Keratinocyte (primary cell): ENCODE results near the gene RNF13.

Source experiments
- CTCF ChIP-seq, 3 experiments: IDR thresholded peaks in 1 of 3; conservative IDR thresholded peaks in 1 of 3; optimal IDR thresholded peaks in 1 of 3; 2 replicates in 2 of 3; 3 replicates in 1 of 3; pipeline versions ENCODE3 to v1.5.1; 2011; ENCODE audit warnings: low read length in 3 of 3, mild to moderate bottlenecking in 3 of 3, moderate library complexity in 2 of 3, control low read depth in 1 of 3, inconsistent platforms in 1 of 3; ENCODE audit not compliant: insufficient read depth in 2 of 3; ENCODE audit errors: extremely low read depth in 1 of 3
- EZH2 ChIP-seq: IDR thresholded peaks from one replicate; pipeline ENCODE4 v1.6.1; 2012; ENCODE audit warnings: inconsistent platforms, mild to moderate bottlenecking, low read length, moderate library complexity

GRCh38 chr3:149806171-149806778 is 6.7 kb upstream of the RNF13 start:
- TF ChIP-seq CTCF (optimal IDR thresholded peaks at IDR 0.05 in 1 of 3, IDR thresholded peaks at IDR 0.05 in 1 of 3, conservative IDR thresholded peaks at IDR 0.05 in 1 of 3; ENCODE audit: extremely low read depth in 1 of 3, insufficient read depth in 2 of 3, low read length in 3 of 3) (no peak), EZH2 (no peak)
